Mucosa of descending colon (tissue), 3 donors: Measurements from ENCODE around the gene CAVIN2. TPM values are rescaled to one million over a fixed set of nuclear protein-coding genes. Genes with fewer than 3 reads are reported as not detected.

ENCODE experiments used
- ATAC-seq: fragments of 200-7000 bp; cut with Tn5 transposase; one replicate; pipeline ENCODE4 v1.9.1; 2020; ENCODE audit warnings: mild to moderate bottlenecking, moderate library complexity
- DNase-seq, 3 donors: peaks; one replicate each; pipeline ENCODE4 v3.0.0-alpha.2; 2020
- H3K36me3 ChIP-seq: fragments of 200-600 bp; one replicate; pipeline ENCODE4 v1.8.0; 2021; ENCODE audit warnings: low read depth, mild to moderate bottlenecking
- H3K4me1 ChIP-seq: fragments of 200-600 bp; one replicate; pipeline ENCODE4 v1.8.0; 2021; ENCODE audit warnings: low read depth, mild to moderate bottlenecking
- H3K4me3 ChIP-seq: fragments of 200-600 bp; one replicate; pipeline ENCODE4 v1.8.0; 2021; ENCODE audit warnings: mild to moderate bottlenecking
- H3K9me3 ChIP-seq: fragments of 200-600 bp; one replicate; pipeline ENCODE4 v1.8.0; 2021; ENCODE audit warnings: mild to moderate bottlenecking
- intact Hi-C, 2 donors: fragments of 100-400 bp; cut with DNase I in 1 of 2; cut with micrococcal nuclease in 1 of 2; formaldehyde crosslinking; loops; one replicate each; pipeline versions ENCODE4 v1.11.0 to v1.11.1; 2022; cut with DNase I, micrococcal nuclease
- total RNA-seq, 3 donors: library from RNA; stranded (reverse); fragmentation: NEBNext Ultra II Directional in 2 of 3; extraction: Animal tissue kit (Norgen Biotek cat#: 25700) in 2 of 3; gene quantifications; one replicate each; pipeline versions ENCODE4 v1.2.1 to v1.2.4, GENCODE V29; 2021 to 2023
- TF ChIP-seq, protein P1 (sequence below): fragments of 200-600 bp; IDR thresholded peaks from one replicate; pipeline ENCODE4 v1.8.0; 2022; ENCODE audit warnings: antibody characterized with exemption, mild to moderate bottlenecking
- donor health status: DM: no; HTN: no; CAD: no; lungs with moderate emphysema.
- donor health status: DM: no; HTN: no; CAD: no.
- donor health status: DM: no; HTN: yes; CAD: no.

Gene CAVIN2
- total RNA-seq, 3 donors from 2014 or later = 6.7 to 154 (median 13.7) TPM

GRCh38 chr2:191857886-191858285 is 11.0 kb upstream of the CAVIN2 start:
- no peak for DNase-seq
- Histone ChIP-seq H3K36me3 (no peaks in the 10 kb centered on the region), H3K9me3 (no peaks in the 10 kb centered on the region), H3K4me3 (no peak overlapping the region), H3K4me1 (no peaks in the 10 kb centered on the region)
- ATAC-seq = no peak
- intact Hi-C loops = no loop called here
- TF ChIP-seq, protein P1, sequence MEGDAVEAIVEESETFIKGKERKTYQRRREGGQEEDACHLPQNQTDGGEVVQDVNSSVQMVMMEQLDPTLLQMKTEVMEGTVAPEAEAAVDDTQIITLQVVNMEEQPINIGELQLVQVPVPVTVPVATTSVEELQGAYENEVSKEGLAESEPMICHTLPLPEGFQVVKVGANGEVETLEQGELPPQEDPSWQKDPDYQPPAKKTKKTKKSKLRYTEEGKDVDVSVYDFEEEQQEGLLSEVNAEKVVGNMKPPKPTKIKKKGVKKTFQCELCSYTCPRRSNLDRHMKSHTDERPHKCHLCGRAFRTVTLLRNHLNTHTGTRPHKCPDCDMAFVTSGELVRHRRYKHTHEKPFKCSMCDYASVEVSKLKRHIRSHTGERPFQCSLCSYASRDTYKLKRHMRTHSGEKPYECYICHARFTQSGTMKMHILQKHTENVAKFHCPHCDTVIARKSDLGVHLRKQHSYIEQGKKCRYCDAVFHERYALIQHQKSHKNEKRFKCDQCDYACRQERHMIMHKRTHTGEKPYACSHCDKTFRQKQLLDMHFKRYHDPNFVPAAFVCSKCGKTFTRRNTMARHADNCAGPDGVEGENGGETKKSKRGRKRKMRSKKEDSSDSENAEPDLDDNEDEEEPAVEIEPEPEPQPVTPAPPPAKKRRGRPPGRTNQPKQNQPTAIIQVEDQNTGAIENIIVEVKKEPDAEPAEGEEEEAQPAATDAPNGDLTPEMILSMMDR = no peak

DNA sequence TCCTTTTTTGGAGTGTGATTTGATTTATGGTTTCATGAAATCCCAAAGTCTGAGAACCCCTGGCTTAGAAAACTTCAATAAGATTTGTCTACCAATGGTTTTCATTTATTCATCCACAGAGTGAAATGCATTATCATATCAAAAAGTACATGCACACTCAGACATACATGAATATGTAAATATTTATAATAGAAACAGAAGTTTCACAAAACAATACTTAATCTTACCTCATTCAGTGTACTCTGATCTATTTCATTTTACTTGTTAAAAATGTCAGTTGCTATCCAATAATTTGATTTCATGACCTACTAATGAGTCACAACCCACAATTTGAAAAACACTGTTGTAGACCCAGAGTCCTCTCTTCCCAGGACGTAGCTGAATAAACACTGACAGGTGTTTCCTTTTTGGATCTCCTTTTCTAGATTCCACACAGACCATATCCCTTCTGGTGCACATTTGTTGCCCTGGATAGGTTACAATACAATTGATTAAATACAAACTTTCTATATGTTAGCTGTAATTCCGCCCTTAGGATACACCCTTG is 10.4 kb upstream of the CAVIN2 start:
- Histone ChIP-seq H3K36me3 (no peaks in the 10 kb centered on the region), H3K4me3 (no peak overlapping the region), H3K4me1 (no peaks in the 10 kb centered on the region), H3K9me3 (no peaks in the 10 kb centered on the region)
- no peak for DNase-seq
- intact Hi-C loops = no loop called here
- ATAC-seq = no peak
- TF ChIP-seq, protein P1 = no peak

DNA sequence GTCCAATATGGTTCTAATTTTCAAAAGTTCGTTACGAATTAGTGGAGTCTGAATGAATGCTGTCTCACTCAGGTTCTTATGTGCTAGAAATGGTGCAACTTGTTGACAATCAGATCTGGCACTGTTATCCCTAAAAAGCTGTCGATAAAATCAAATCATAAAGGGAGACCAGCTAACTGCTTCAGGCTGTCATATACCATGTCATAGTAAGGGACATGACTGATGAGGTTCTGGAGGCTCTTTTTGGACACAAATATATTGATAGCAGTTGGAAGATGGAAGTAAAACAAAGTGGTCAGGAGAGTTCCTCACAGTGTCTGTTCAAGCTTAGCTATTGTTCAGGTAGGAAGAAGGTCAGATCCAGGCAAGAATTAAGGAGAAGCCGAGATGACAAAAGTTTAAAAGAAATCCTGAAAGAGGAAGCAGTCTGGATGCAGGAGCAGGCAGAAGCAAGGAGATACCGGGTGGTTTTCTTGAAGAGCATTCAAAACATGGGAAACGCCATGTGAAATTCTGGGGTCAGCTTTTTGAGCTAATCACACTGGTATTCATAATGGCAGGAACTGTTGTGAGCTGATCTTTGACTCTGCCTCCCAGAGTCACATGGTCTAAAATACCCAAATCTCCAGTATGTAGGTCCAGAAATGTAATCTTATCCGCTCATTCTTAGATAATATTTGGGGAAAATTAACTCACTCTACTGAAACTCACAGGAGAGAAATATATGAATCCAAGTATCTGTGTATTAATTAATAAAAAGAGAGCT is 9.4 kb upstream of the CAVIN2 start:
- DNase-seq (no peak), ATAC-seq (no peak)
- intact Hi-C loops = no loop called here
- no peak overlapping the region for H3K4me3 ChIP-seq
- no peaks in the 10 kb centered on the region for H3K36me3 ChIP-seq
- no peaks in the 10 kb centered on the region for H3K4me1 ChIP-seq
- H3K9me3 ChIP-seq = no peaks in the 10 kb centered on the region
- TF ChIP-seq, protein P1 = no peak

- Histone ChIP-seq H3K4me1 (no peaks in the 10 kb centered on the region), H3K36me3 (no peaks in the 10 kb centered on the region), H3K4me3 (no peak overlapping the region), H3K9me3 (no peaks in the 10 kb centered on the region)
- TF ChIP-seq, protein P1 = no peak
- DNase-seq (no peak), ATAC-seq (no peak)
- intact Hi-C loops = no loop called here
Measured at GRCh38 chr2:191855382-191855781, 8.5 kb upstream of the CAVIN2 start.

DNA sequence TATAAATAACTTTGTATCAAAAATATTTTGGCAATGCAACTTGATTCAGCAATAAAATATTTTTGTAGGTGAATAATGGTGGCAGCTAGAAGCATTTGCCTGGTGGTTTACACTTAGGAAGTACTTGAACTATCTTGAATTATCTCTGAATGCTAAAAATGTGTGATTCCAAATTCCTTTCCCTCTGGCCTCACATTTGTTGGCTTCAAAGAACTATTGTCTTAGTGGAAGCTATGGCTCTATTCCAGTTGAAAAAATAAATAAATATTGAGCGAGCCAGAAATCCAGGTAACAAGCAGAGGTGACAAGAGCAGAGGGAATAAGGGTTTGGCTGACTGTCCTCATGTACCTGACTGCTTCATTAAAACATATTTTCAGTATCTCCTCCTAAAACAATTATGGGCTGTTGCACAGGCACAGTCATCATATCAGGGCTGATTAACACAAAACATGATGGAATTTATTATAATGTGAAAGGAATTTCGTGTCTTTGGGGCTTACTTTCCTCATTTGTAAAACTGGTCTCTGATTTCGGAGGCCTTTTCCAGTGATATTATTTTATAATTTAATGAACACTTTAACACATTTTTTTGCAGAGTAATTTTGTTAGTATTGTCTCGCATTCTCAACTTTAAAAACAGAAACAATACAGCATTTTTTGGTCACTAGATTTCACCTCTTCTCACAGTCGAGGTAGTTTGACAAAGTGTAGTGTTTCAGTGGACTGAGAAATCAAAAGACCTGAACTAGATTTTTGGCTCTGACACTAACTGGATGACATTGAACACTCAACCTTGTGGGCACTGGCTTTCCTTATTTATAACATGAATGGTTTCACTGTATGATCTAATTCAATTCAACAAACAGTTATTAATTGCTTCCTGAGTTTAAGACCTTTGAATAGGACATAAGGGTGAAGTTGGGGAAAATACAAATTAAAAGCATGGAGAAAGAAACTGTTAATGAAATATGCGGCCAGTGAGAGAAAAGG is 7.8 kb upstream of the CAVIN2 start:
- no peak for DNase-seq
- Histone ChIP-seq H3K9me3 (no peaks in the 10 kb centered on the region), H3K36me3 (no peaks in the 10 kb centered on the region), H3K4me1 (no peaks in the 10 kb centered on the region), H3K4me3 (no peak overlapping the region)
- intact Hi-C loops = no loop called here
- TF ChIP-seq, protein P1 = no peak
- no peak for ATAC-seq
